Measurements from ENCODE around the gene SBNO2. TPM values are rescaled to one million over a fixed set of nuclear protein-coding genes. Genes with fewer than 3 reads are reported as not detected.

The SBNO2 gene
- total and polyA plus RNA-seq, 9 of the 15 experiments (the other 6 are each of a cell fraction or from before 2014, with no cell fraction given) = 0.01 to 46.2 (median 6.7) TPM

DNA sequence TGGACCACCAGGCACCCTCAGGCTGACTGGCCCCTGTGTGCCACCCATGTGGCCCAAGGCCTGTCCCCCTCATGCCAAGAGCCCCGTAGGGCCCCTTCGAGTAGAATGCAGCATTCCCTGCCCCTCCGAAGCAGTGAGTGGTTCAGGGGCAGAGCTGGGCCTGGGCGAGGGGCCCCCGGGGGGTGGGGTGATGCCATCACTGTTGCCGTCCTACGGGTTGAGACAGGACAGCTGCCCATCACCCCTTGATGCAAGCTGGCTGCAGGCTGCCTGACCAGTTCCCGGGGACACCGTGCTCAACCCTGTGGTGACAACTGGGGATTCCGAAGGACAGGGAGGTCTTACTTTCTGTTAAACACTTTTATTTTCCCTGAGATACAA, 4.7 kb downstream of the SBNO2 start:
- no peaks in the 10 kb centered on the region for H3K9me3 ChIP-seq (replicated peaks; ENCODE audit: control insufficient read depth, insufficient read depth, low read depth, low read length)
- intact Hi-C loops (cut with micrococcal nuclease) (no loop called here), in situ Hi-C loops (cut with MboI) (no loop called here)
- H4K20me1 ChIP-seq (replicated peaks; ENCODE audit: control insufficient read depth, insufficient read depth, low read length) = peaks cover 12% of the 10 kb centered on the region
- FAIRE-seq (no peak), DNase-seq (ENCODE audit: extremely low read depth in 1 of 4, low spot score in 3 of 4) (no peak), ATAC-seq (no peak)
- H2AFZ ChIP-seq (ENCODE audit: low read depth, low read length) = no peak overlapping the region
- peaks cover 6% of the 10 kb centered on the region for H3K9me1 ChIP-seq (ENCODE audit: control insufficient read depth, insufficient read depth, low read length)
- 84% methylated on average over 10 of the region's 10 CpGs for WGBS (ENCODE audit: insufficient coverage, low coverage, missing lambda C conversion rate)
- no peak overlapping the region for H3K27ac ChIP-seq (ENCODE audit: extremely low read depth, low read depth, low read length)
- H3K79me2 ChIP-seq (ENCODE audit: control insufficient read depth, insufficient read depth, low read length) = peaks cover 91% of the 10 kb centered on the region
- TF ChIP-seq SP2 (IDR thresholded peaks at IDR 0.05; ENCODE audit: extremely low read depth, low read depth, low read length, poor library complexity, severe bottlenecking) = no peak
- TF ChIP-seq CREB3 (tag; conservative IDR thresholded peaks at IDR 0.05; ENCODE audit: low read depth) = no peak
- peak overlapping the region; percentile 48; the same call in 1 of the 2 replicates for H3K4me2 ChIP-seq (ENCODE audit: insufficient read depth, low read length)
- peaks cover 49% of the 10 kb centered on the region; the same call in 2 of the 3 replicates for H3K36me3 ChIP-seq (ENCODE audit: control insufficient read depth, insufficient read depth, low read length)
- BruUV-seq (replicated peaks) = no TSS peak
- ChIA-PET POLR2A (no interaction called here), CTCF (ENCODE audit: low intra/inter-chr PET ratio) (no interaction called here)
- peaks cover 22 to 87% of the 10 kb centered on the region in 2 experiments; a peak in 4 of 5 replicates for H3K4me1 ChIP-seq (replicated peaks in 1 of 2; ENCODE audit: control insufficient read depth in 2 of 2, insufficient read depth in 2 of 2, low read length in 2 of 2)
- H3K4me3 ChIP-seq = no peak overlapping the region
- H3K9ac ChIP-seq (ENCODE audit: insufficient read depth in 1 of 2, low read depth in 2 of 2, low read length in 2 of 2) = peak overlapping the region in 1 of 2 experiments; percentile 78; a peak in 2 of 4 replicates
- no peaks in the 10 kb centered on the region for H3K27me3 ChIP-seq (ENCODE audit: control insufficient read depth in 2 of 2, insufficient read depth in 2 of 2, low read length in 2 of 2)
